Neural cell (in vitro differentiated cells): Measurements from ENCODE around the gene MRRF. TPM values are rescaled to one million over a fixed set of nuclear protein-coding genes. Genes with fewer than 3 reads are reported as not detected.

ENCODE experiments used
- H2AFZ ChIP-seq: fragments of 200-600, 300-800 bp; sonication (generic), shearing (Covaris generic); 2 replicates; pipeline ENCODE4 v1.6.0; 2014; ENCODE audit warnings: low read depth, mild to moderate bottlenecking, antibody characterized with exemption, low read length, moderate library complexity
- H3F3A ChIP-seq: fragments of 200-600 bp; shearing (Covaris generic); 2 replicates; pipeline ENCODE4 v1.6.1; 2016; ENCODE audit warnings: mild to moderate bottlenecking, moderate library complexity, mixed read lengths, antibody characterized with exemption, low read length; ENCODE audit not compliant: insufficient read depth, poor library complexity, severe bottlenecking
- H3K27ac ChIP-seq: fragments of 200-600, 300-800 bp; sonication (generic), shearing (Covaris generic); 2 replicates; pipeline ENCODE4 v1.5.1; 2014; ENCODE audit warnings: mild to moderate bottlenecking, low read length, moderate library complexity
- H3K27me3 ChIP-seq: fragments of 300-800, 200-600 bp; sonication (generic), shearing (Covaris generic); 2 replicates; pipeline ENCODE4 v1.6.0; 2014; ENCODE audit warnings: mild to moderate bottlenecking, low read depth, low read length, moderate library complexity; ENCODE audit not compliant: insufficient read depth
- H3K36me3 ChIP-seq: fragments of 300-800, 200-600 bp; sonication (generic), shearing (Covaris generic); 2 replicates; pipeline ENCODE4 v1.5.1; 2014; ENCODE audit warnings: mild to moderate bottlenecking, antibody characterized with exemption, low read length, moderate library complexity; ENCODE audit not compliant: insufficient read depth
- H3K4me2 ChIP-seq: fragments of 300-800, 200-600 bp; sonication (generic), shearing (Covaris generic); 2 replicates; pipeline ENCODE4 v1.6.0; 2014; ENCODE audit warnings: mild to moderate bottlenecking, low read length
- H3K4me3 ChIP-seq: fragments of 300-800, 200-600 bp; sonication (generic), shearing (Covaris generic); 2 replicates; pipeline ENCODE4 v1.5.1; 2014; ENCODE audit warnings: mild to moderate bottlenecking, low read length, moderate library complexity
- H3K79me2 ChIP-seq: fragments of 200-600 bp; shearing (Covaris generic); replicated peaks from 2 replicates; pipeline ENCODE4 v1.6.0; 2014; ENCODE audit warnings: mild to moderate bottlenecking, low read length, moderate library complexity; ENCODE audit not compliant: insufficient read depth
- H3K9ac ChIP-seq: fragments of 300-800, 200-600 bp; sonication (generic), shearing (Covaris generic); 2 replicates; pipeline ENCODE4 v1.6.1; 2016; ENCODE audit warnings: mild to moderate bottlenecking, low read length, mixed read lengths
- H3K9me2 ChIP-seq: fragments of 200-600 bp; shearing (Covaris generic); 2 replicates; pipeline ENCODE4 v1.6.1; 2016; ENCODE audit warnings: mild to moderate bottlenecking, low read length, mixed read lengths; ENCODE audit not compliant: insufficient read depth
- H3K9me3 ChIP-seq: fragments of 200-600, 300-800 bp; sonication (generic), shearing (Covaris generic); 2 replicates; pipeline ENCODE4 v1.6.1; 2016; ENCODE audit warnings: mild to moderate bottlenecking, mixed run types, low read length, moderate library complexity, mixed read lengths
- H4K20me1 ChIP-seq: fragments of 200-600 bp; shearing (Covaris generic); 2 replicates; pipeline ENCODE4 v1.6.1; 2016; ENCODE audit warnings: mild to moderate bottlenecking, mixed run types; ENCODE audit not compliant: insufficient read depth
- EZH2 ChIP-seq: fragments of 200-600, 300-800 bp; shearing (Covaris generic), sonication (generic); IDR thresholded peaks from 2 replicates; pipeline ENCODE4 v1.6.1; 2014; ENCODE audit warnings: antibody characterized with exemption, low read length, borderline replicate concordance, mild to moderate bottlenecking; ENCODE audit not compliant: insufficient read depth, poor library complexity, severe bottlenecking
- MXI1 ChIP-seq: fragments of 450-650 bp; conservative IDR thresholded peaks from 2 replicates; pipeline ENCODE4 v1.6.1; 2014; ENCODE audit warnings: antibody characterized with exemption, mild to moderate bottlenecking; ENCODE audit not compliant: poor library complexity, severe bottlenecking
- POLR2AphosphoS5 ChIP-seq: IDR thresholded peaks from 2 replicates; pipeline ENCODE4 v1.6.1; 2012
- SMC3 ChIP-seq: fragments of 450-650 bp; conservative IDR thresholded peaks from 2 replicates; pipeline ENCODE4 v1.6.1; 2014; ENCODE audit warnings: antibody characterized with exemption, mild to moderate bottlenecking, moderate library complexity; ENCODE audit not compliant: poor library complexity
- polyA plus RNA-seq: library from polyadenylated mRNA; depleted of rRNA; stranded (reverse); fragments of >200 nt; gene quantifications from 2 replicates; pipeline ENCODE4 v1.2.3, GENCODE V29; 2014
- TF ChIP-seq, protein P1 (sequence below): fragments of 450-650 bp; IDR thresholded peaks from 2 replicates; pipeline ENCODE4 v1.5.1; 2014; ENCODE audit warnings: antibody characterized with exemption, mild to moderate bottlenecking, moderate library complexity; ENCODE audit not compliant: poor library complexity, severe bottlenecking

MRRF gene
- polyA plus RNA-seq, 1 donor from 2014 or later = 40.7 TPM

DNA sequence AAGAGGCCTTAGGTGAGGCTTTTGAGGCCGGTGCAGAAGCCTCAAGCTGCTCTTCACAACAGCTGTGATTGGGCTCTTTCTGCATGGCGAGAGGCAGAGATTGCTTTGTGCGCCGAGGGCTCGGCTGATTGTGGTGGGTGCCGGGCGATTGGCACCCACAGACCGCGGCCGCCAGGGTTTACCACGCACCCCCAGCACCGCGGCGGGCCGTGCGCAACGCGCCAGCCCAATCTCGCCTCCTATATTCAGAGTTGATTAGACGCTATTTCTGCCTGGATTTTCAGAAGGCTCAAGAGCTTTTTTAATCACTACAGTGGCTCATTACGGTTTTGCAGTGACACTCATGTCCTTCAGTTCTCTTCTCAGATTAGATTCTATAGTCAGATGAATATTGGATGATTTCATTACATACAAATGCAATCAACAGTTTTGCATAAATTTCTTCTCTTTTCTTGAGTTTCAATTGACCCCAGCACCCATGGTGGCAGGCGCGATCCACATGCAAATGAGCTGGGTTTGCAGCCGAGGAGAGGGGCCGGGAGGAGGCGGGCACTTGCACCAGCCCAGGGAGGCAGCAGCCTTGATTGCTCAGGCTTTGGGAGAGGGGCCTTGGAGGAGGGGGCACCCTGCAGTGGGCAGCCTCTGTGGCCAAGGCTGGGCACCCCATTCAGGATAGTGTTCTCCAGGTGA is 72.3 kb downstream of the MRRF start:
- Histone ChIP-seq H4K20me1 (no peaks in the 10 kb centered on the region), H3K9ac (no peak overlapping the region), H3K27ac (no peak overlapping the region), H3K27me3 (no peaks in the 10 kb centered on the region), H3K4me3 (no peak overlapping the region), H2AFZ (no peak overlapping the region), H3F3A (no peaks in the 10 kb centered on the region), H3K36me3 (no peaks in the 10 kb centered on the region), H3K79me2 (no peaks in the 10 kb centered on the region), H3K9me3 (no peaks in the 10 kb centered on the region), H3K9me2 (no peaks in the 10 kb centered on the region), H3K4me2 (no peak overlapping the region)
- TF ChIP-seq, protein P1, sequence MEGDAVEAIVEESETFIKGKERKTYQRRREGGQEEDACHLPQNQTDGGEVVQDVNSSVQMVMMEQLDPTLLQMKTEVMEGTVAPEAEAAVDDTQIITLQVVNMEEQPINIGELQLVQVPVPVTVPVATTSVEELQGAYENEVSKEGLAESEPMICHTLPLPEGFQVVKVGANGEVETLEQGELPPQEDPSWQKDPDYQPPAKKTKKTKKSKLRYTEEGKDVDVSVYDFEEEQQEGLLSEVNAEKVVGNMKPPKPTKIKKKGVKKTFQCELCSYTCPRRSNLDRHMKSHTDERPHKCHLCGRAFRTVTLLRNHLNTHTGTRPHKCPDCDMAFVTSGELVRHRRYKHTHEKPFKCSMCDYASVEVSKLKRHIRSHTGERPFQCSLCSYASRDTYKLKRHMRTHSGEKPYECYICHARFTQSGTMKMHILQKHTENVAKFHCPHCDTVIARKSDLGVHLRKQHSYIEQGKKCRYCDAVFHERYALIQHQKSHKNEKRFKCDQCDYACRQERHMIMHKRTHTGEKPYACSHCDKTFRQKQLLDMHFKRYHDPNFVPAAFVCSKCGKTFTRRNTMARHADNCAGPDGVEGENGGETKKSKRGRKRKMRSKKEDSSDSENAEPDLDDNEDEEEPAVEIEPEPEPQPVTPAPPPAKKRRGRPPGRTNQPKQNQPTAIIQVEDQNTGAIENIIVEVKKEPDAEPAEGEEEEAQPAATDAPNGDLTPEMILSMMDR = no peak

DNA sequence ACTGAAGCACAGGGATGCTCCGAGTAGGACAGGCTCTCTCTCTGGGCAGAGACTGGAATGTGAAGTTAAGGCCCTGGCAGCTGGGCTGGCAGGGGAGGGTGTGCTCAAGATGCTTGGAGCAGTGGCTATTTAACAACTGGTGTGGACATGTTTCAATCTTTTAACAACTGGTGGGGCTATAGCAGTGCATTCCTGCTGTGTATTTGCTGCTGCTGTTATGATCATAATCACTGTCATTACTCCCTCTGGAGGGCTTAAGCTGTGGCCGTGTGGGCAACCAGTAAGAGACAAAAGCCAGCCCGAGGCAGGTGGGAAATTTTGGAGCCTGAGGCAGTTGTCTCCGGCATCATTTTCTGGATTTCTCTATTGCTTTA is 72.9 kb downstream of the MRRF start:
- no peak overlapping the region for H3K4me3 ChIP-seq
- no peaks in the 10 kb centered on the region for H3K36me3 ChIP-seq
- H3K27ac ChIP-seq = no peak overlapping the region
- H3K27me3 ChIP-seq = no peaks in the 10 kb centered on the region
- no peaks in the 10 kb centered on the region for H3K9me3 ChIP-seq
- H3K4me2 ChIP-seq = no peak overlapping the region
- TF ChIP-seq POLR2AphosphoS5 = peak; percentile 55
- TF ChIP-seq MXI1 = no peak
- H3K9ac ChIP-seq = no peak overlapping the region
- H3K9me2 ChIP-seq = no peaks in the 10 kb centered on the region
- H4K20me1 ChIP-seq = no peaks in the 10 kb centered on the region
- H3K79me2 ChIP-seq = no peaks in the 10 kb centered on the region
- H2AFZ ChIP-seq = no peak overlapping the region
- no peaks in the 10 kb centered on the region for H3F3A ChIP-seq

DNA sequence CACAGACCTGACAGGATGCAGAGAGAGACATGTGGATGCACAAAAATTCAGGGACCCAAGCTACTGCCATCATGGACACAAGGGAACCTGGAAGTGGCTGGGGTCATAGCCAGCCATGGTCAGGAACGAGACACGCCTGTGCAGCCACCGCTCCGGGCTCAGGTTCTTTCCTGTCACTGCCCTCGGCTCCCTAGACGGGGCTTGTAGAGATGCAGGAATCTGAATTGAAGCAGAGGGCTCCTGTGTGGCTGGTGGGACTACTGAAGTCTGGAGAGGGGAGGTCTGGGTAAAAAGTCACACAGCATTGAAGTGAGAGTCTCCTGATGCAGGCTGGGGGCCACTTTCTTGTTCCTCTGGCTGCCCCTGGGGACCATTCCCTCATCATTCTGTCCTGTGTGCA is 73.9 kb downstream of the MRRF start:
- H3K79me2 ChIP-seq = no peaks in the 10 kb centered on the region
- H3K36me3 ChIP-seq = no peaks in the 10 kb centered on the region
- H2AFZ ChIP-seq = no peak overlapping the region
- no peaks in the 10 kb centered on the region for H4K20me1 ChIP-seq
- no peak overlapping the region for H3K27ac ChIP-seq
- TF ChIP-seq EZH2 = no peak
- TF ChIP-seq POLR2AphosphoS5 = no peak
- TF ChIP-seq, protein P1 = no peak
- TF ChIP-seq SMC3 = no peak
- no peaks in the 10 kb centered on the region for H3K9me3 ChIP-seq
- H3F3A ChIP-seq = no peaks in the 10 kb centered on the region
- no peak overlapping the region for H3K9ac ChIP-seq
- no peak overlapping the region for H3K4me3 ChIP-seq
- no peaks in the 10 kb centered on the region for H3K9me2 ChIP-seq
- no peaks in the 10 kb centered on the region for H3K27me3 ChIP-seq
- no peak overlapping the region for H3K4me2 ChIP-seq
